GM19438 (cell line): Measurements from ENCODE around the gene PITPNM1.
A peak's percentile ranks its signal among the peaks of the same experiment; 100 is the strongest.
"Not testable (repeated sequence)": the region's sequence is repeated elsewhere in the genome, so short reads cannot be mapped to it uniquely, and the experiment has no call there.

Experiments used
- ATAC-seq: cut with Tn5 transposase; IDR thresholded peaks from one replicate; pipeline ENCODE4 v1.9.1; 2021; ENCODE audit warnings: low read depth; ENCODE audit not compliant: unreplicated experiment

PITPNM1 gene

GRCh38 chr11:67523556-67524479, 18.7 kb upstream of the PITPNM1 start:
- ATAC-seq = no peak

- no peak for ATAC-seq
Observed at GRCh38 chr11:67522844-67523555, 17.8 kb upstream of the PITPNM1 start, which contains the start of gene CABP2. Gene CABP2 (minus strand): TSS chr11:67523446. CDS start chr11:67523326, 120 bp downstream.

- ATAC-seq = no peak
Observed at GRCh38 chr11:67522338-67522737, 17.2 kb upstream of the PITPNM1 start.

DNA sequence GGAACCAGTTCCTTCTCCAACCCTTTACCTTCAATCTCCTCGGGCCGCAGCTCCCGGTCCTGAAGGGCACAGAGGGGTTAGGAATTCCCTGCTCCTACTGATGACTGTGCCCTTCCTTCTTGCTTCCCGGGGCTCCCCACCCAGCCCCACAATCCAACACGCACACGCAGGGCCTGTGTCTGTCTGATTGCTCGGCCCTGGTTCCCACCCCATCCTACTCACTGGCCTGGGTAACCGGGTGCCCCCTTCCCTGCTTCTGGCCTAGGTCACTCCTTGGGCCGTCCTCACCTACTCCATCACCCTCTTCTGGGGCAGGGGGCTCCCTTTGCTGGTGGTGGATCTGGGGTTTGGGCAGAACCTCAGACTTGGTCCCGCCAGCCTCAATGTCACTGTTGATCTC, 16.8 kb upstream of the PITPNM1 start:
- no peak for ATAC-seq

GRCh38 chr11:67520856-67521824, 16.0 kb upstream of the PITPNM1 start:
- ATAC-seq = no peak

- no peak for ATAC-seq
Observed at GRCh38 chr11:67519726-67520125, 14.6 kb upstream of the PITPNM1 start.

- ATAC-seq = no peak
Observed at GRCh38 chr11:67517784-67518552, 12.8 kb upstream of the PITPNM1 start.

DNA sequence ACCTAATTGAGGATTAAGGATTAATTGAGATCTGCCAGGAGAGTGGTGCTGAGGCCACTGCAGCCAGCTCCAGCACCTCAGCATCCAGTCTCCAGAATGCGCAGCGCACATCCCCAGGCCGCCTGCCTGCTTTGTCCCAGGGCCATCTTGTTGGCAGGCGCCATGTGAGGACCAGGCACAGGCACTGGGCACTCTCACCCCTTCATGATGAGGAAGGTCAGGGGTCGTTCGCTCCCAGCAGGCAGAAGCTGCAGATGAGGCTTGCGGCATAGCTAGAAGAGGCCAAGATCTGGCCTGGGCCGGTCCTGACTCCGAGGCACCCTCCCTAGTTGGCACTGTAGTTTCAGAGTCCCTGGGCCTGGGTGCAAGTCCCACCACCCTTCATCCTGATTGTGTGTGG, 11.6 kb upstream of the PITPNM1 start:
- no peak for ATAC-seq

DNA sequence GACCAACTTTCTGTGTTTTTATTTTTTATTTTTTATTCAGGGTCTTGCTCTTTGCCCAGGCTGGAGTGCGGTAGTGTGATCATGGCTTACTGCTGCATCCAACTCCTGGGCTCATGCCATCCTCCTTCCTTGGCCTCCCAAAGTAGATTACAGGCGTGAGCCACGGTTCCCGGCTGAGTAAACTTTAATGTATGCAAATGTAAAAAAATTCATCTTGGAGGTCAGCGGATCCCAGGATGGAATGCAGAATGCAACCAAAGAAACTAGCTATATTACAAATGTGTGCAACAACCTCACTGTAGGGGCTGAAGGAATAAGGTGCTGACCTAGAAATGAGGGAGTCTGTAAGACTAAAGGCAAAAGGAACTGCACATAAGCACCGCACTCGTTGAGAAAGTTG, 9.0 kb upstream of the PITPNM1 start:
- no peak for ATAC-seq

GRCh38 chr11:67511558-67511957, 6.4 kb upstream of the PITPNM1 start:
- ATAC-seq = not testable (repeated sequence)

DNA sequence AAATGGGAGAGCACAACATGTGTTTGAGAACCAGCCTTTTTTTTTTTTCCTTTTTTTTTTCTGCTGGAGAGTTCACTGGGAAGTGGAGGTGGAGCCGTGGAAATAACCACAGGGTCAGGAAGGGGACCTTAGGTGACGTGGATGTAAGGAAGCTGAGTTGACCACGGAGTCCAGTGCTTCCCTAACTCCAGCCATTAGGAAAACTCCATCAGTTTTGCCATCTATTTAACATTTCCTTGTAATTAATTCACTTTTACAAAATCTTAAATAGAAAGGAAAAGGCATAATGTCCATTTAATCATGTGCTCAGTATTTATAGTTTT, 4.8 kb upstream of the PITPNM1 start:
- ATAC-seq = no peak

- ATAC-seq = peak; percentile 35
Observed at GRCh38 chr11:67508486-67509121, 3.4 kb upstream of the PITPNM1 start.

- ATAC-seq = peak; percentile 59
Observed at GRCh38 chr11:67507864-67508485, 2.8 kb upstream of the PITPNM1 start, which contains the start of gene CDK2AP2. Gene CDK2AP2 (minus strand): TSS chr11:67508162. CDS start chr11:67508082, 80 bp downstream.

DNA sequence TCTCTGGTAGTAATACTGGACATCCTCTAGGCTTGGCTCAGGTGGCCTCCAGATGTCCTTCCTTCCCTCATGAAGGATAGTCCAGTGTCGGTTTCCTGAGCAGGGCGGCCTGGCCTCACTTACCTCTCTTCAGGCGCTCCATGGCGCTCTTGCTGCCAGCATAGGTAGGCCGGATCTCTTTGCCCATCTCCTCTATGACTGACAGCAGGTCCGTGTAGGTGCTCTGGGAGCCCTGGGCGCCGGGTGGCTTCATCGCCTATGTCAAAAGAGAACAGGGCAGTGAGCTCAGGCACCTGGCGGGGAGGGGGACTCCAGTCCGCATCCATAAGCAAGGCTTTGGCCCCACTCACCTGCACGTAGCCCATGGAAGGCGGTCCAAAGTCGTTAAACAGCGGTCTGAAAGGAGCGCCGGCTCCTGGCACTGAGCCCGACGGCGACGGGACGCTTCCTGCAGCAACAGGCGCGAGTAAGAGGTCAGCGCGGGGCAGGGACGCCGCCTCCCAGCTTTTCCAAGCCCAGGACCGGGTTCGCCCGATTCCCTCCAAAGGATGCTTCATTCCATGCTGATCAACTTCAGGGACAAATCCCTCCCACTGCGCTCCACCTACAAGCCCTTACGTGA, 2.2 kb upstream of the PITPNM1 start:
- no peak for ATAC-seq

GRCh38 chr11:67506426-67507051, 1.4 kb upstream of the PITPNM1 start:
- no peak for ATAC-seq

DNA sequence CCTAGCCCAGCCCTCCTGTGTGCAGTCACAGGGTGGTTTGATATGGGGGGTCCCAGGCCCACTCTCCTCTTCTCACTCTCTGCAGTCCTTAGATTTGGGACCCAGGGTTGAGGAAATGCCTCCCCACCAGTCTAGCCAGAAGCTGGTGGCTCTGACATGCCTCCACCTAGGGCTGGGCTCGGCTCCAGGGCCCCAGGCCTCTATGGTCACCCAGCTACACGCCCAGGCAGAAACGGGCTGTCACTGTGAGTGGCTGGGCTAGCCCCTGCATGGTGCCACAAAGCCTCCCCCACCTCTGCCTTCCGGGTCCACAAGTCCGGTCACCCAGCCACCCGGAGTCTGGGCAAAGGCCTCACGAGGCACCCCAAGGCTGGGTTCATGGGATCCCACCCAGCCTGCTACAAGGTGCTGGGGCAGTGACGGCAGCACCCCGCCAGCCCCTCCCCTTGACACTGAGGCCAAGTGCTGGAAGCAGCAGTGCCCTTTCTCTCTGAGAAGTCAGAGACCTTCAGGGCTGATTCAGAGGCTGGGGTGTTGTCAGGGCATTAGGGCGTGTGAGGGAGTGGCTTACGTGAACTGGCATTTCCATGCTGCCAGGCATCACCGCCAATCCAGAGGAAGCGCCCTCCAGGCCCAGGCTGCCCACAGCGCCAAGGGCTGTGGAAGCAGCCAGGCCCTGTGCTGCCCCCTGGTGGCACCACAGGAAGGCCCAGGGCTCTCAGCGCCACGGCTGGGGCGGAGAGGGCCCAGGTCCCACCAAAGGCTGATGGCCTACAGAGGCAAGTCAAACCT, 638 bp upstream of the PITPNM1 start:
- no peak for ATAC-seq
